HG02588 (cell line): ENCODE results near the gene MZF1.

Experiments
- ATAC-seq: cut with Tn5 transposase; IDR thresholded peaks from one replicate; pipeline ENCODE4 v1.9.1; 2021; ENCODE audit warnings: mild to moderate bottlenecking, moderate library complexity; ENCODE audit not compliant: unreplicated experiment

MZF1 gene

DNA sequence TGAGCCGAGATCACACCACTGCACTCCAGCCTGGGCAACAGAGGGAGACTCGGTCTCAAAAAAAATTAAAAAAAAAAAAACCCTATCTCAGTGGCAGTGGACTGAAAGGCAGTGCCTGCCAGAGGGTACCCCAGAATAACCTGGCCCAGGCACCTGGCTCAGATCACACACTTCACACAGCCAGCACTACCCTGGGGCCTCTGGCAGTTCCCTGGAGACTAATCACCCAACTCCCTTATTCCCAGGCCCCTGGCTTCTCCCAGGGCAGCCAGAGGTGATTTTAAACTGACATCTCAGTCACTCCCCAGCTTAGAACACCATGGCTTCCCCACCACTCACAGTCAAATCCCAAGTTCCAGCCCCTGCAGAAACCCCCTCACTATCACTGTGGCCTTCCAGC, 57.9 kb downstream of the MZF1 start:
- ATAC-seq: no peak

DNA sequence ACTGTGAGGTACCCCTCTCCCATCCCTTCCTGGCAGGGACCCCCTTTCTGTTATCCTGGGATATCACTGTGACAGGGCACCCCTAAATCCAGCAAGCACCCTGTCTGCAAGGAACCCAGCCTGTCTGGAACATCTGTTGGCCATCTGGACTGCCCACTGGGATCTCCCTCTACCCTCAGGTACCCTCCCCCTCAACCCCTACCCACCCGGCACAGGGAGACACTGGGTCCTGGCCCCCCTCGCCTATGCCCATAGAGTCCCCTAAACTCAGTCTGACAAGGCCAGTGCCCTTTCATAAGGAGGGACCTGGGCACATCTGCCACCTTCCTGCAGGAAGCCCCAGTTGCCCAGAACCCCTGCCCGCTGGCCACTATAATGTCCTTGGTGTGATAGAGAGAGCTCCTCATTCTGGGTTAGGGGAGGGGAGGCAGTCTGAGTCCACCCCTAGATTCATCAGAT, 58.5 kb downstream of the MZF1 start:
- ATAC-seq: no peak

DNA sequence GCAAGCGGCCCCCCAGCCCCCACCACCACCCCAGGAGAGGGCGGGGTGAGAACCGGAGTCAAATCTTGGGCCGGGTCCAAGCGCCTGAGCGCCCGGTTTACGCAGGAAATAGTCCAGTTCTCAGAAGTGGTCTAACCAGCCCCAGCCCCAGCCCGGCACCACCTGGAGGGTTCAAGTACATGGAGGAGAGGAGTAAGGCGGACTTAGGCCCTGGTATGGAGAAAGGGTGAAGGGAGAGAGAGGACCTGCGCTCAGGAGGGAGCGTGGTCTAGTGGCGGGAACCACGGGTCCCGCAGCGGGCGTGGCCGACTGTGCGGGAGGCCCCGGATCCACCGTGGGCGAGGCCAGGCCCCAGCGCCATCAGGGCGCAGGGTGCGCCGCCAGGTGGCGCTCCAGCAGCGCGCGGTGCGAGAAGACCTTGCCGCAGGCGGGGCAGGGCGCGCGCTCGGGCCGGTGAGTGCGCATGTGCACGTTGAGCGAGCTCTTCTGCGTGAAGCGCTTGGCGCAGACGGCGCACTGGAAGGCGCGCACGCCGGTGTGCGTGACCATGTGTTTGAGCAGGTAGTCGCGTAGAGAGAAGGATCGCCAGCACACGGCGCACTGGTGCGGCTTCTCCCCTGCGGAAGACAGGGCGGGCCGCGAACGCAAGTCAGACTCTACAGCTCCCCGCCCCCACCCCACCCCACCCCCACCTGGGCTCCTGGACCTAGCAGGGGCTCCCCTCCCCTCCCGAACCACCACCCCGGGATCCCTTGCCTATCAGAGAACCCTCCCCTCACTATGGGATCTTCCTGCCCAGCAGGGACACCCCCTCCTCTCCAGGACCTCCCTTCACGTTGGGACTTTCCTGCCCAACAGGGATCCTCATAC, 59.2 kb downstream of the MZF1 start:
- peak; percentile 68 for ATAC-seq

DNA sequence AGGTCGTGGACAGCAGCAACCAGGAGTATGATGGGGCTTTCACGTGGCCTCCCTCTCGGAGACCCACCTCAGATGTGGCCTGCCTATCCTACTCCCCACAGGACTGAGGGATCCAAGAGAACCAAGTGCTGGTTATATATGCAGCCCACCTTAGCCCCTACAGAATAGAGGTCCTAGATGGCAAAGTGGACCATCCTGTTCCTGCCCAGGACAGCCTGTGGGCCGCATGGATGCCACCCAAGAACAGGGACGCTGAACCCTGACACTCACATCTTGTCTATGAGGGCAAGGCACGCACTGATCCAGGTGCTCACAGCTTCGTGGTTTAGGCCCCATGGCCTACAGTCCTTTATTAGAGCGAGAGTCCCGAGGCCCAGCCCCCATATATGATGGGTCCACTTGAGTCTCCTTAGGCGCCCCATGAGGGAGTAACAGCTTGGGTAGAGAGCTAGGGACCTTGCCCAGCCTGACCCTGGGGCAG, 59.9 kb downstream of the MZF1 start:
- ATAC-seq: no peak
